HL-60/S4 treated with phorbol 12-myristate 13-acetate at 8.2 ng/mL for 4 days and 3 days (cell line): ENCODE results near the gene WHRN.

Source experiments
- in situ Hi-C: fragments of 300-500 bp; cut with MboI; formaldehyde crosslinking; loops from 2 replicates; pipeline ENCODE4 v1.15.0; 2022; ENCODE audit warnings: low sequenced_read_pairs

The WHRN gene

GRCh38 chr9:114505187-114506081 lies at the start of gene WHRN:
WHRN (minus strand) TSS chr9:114505473; CDS start chr9:114504801, 672 bp downstream.
- in situ Hi-C loops, result loop anchor here (10.0 kb wide), 1 partner anchor 149 kb away; the partner anchor contains the start of gene TEX53

GRCh38 chr9:114553202-114553601 lies 47.9 kb upstream of the WHRN start:
- in situ Hi-C loops, result no loop called here

- in situ Hi-C loops, result no loop called here
Observed at GRCh38 chr9:114552706-114553105, 47.4 kb upstream of the WHRN start.

- in situ Hi-C loops, result no loop called here
Observed at GRCh38 chr9:114551750-114552685, 46.7 kb upstream of the WHRN start.

- in situ Hi-C loops, result no loop called here
Observed at GRCh38 chr9:114549697-114550330, 44.5 kb upstream of the WHRN start.

- in situ Hi-C loops, result no loop called here
Observed at GRCh38 chr9:114546851-114547250, 41.6 kb upstream of the WHRN start.

GRCh38 chr9:114545055-114545454 lies 39.8 kb upstream of the WHRN start:
- in situ Hi-C loops, result no loop called here

- in situ Hi-C loops, result no loop called here
Observed at GRCh38 chr9:114539701-114540380, 34.6 kb upstream of the WHRN start.

- in situ Hi-C loops, result no loop called here
Observed at GRCh38 chr9:114538241-114538640, 33.0 kb upstream of the WHRN start.

- in situ Hi-C loops, result no loop called here
Observed at GRCh38 chr9:114532561-114533237, 27.4 kb upstream of the WHRN start.

GRCh38 chr9:114529285-114529684 lies 24.0 kb upstream of the WHRN start:
- in situ Hi-C loops, result no loop called here

GRCh38 chr9:114526807-114527206 lies 21.5 kb upstream of the WHRN start:
- in situ Hi-C loops, result no loop called here

- in situ Hi-C loops, result no loop called here
Observed at GRCh38 chr9:114525513-114525912, 20.2 kb upstream of the WHRN start.

GRCh38 chr9:114524247-114524681 lies 19.0 kb upstream of the WHRN start:
- in situ Hi-C loops, result no loop called here

- in situ Hi-C loops, result no loop called here
Observed at GRCh38 chr9:114522847-114523246, 17.6 kb upstream of the WHRN start.

- in situ Hi-C loops, result no loop called here
Observed at GRCh38 chr9:114522286-114522685, 17.0 kb upstream of the WHRN start.

- in situ Hi-C loops, result no loop called here
Observed at GRCh38 chr9:114521846-114522245, 16.6 kb upstream of the WHRN start.

GRCh38 chr9:114518599-114519022 lies 13.3 kb upstream of the WHRN start:
- in situ Hi-C loops, result no loop called here

GRCh38 chr9:114518120-114518519 lies 12.8 kb upstream of the WHRN start:
- in situ Hi-C loops, result no loop called here

GRCh38 chr9:114516913-114517312 lies 11.6 kb upstream of the WHRN start:
- in situ Hi-C loops, result no loop called here
